ENCODE data around the gene STX18. TPM values are rescaled to one million over a fixed set of nuclear protein-coding genes. Genes with fewer than 3 reads are reported as not detected.

Gene STX18
- total and polyA plus RNA-seq, 2 of the 13 experiments (the other 11 are each of a cell fraction or from before 2014, with no cell fraction given), result 23.9 to 37.1 TPM

- TF ChIP-seq HOMEZ (CRISPR knock-in tag; IDR thresholded peaks at IDR 0.05; ENCODE audit: low read depth), result no peak
Measured at GRCh38 chr4:4420421-4420820, 121.4 kb downstream of the STX18 start (continued).

GRCh38 chr4:4419896-4420295 is 122.0 kb downstream of the STX18 start:
- BruUV-seq (replicated peaks), result no TSS peak
- Histone ChIP-seq H4K20me1 (ENCODE audit: insufficient read depth, low read length) (no peaks in the 10 kb centered on the region), H3K9ac (ENCODE audit: insufficient read depth, low read depth, low read length) (no peak overlapping the region), H3K4me2 (ENCODE audit: low read depth, low read length) (no peak overlapping the region), H3K79me2 (ENCODE audit: insufficient read depth, low read length) (no peaks in the 10 kb centered on the region), H3K36me3 (replicated peaks in 1 of 2; ENCODE audit: control insufficient read depth in 1 of 2, insufficient read depth in 2 of 2, low read length in 2 of 2) (peaks cover 24 to 42% of the 10 kb centered on the region in 2 experiments; a peak in 4 of 5 replicates), H3K9me3 (ENCODE audit: low read length) (no peaks in the 10 kb centered on the region), H3K27me3 (ENCODE audit: control insufficient read depth in 1 of 2, insufficient read depth in 2 of 2, low read length in 2 of 2) (no peaks in the 10 kb centered on the region), H3K27ac (ENCODE audit: extremely low read length, insufficient read depth, low read length) (no peak overlapping the region), H2AFZ (ENCODE audit: low read length) (no peak overlapping the region), H3K4me3 (replicated peaks in 1 of 3; ENCODE audit: insufficient read depth in 1 of 3, low read depth in 2 of 3, low read length in 3 of 3) (no peak overlapping the region), H3K4me1 (ENCODE audit: insufficient read depth, low read length) (no peaks in the 10 kb centered on the region)
- POLR2A ChIA-PET, result no interaction called here
- DNase-seq (ENCODE audit: low spot score) (no peak), FAIRE-seq (no peak), ATAC-seq (no peak)
- whole genome bisulfite sequencing (ENCODE audit: low lambda C conversion rate), result 98% methylated on average over 12 of the region's 12 CpGs
- CTCF ChIA-PET (ENCODE audit: low intra/inter-chr PET ratio, low total read pairs), result no interaction called here
- intact Hi-C loops (cut with micrococcal nuclease; ENCODE audit: unreplicated experiment), result no loop called here
- in situ Hi-C loops (cut with HindIII; ENCODE audit: extremely low pct_ligation_motif_present, low pct_unique_long_range_greater_than_20kb), result no loop called here
- TF ChIP-seq SKIL (CRISPR knock-in tag; IDR thresholded peaks at IDR 0.05; ENCODE audit: borderline replicate concordance) (no peak), ZXDC (CRISPR knock-in tag; IDR thresholded peaks at IDR 0.05) (no peak), FOXK2 (IDR thresholded peaks at IDR 0.05) (no peak), GLI4 (CRISPR knock-in tag; IDR thresholded peaks at IDR 0.05; ENCODE audit: borderline replicate concordance) (no peak), CHD4 (IDR thresholded peaks at IDR 0.05; ENCODE audit: borderline replicate concordance, low read length) (no peak), ZNF816 (CRISPR knock-in tag; IDR thresholded peaks at IDR 0.05; ENCODE audit: borderline replicate concordance) (no peak), U2AF2 (IDR thresholded peaks at IDR 0.05; ENCODE audit: low read depth, low read length) (no peak), ZFP91 (CRISPR knock-in tag; IDR thresholded peaks at IDR 0.05; ENCODE audit: borderline replicate concordance) (no peak), ZNF414 (CRISPR knock-in tag; IDR thresholded peaks at IDR 0.05) (no peak), ZKSCAN5 (CRISPR knock-in tag; IDR thresholded peaks at IDR 0.05) (no peak), ESRRA (CRISPR knock-in tag; IDR thresholded peaks at IDR 0.05; ENCODE audit: low read depth) (no peak)

Data from HepG2 (cell line).